ENCODE measurements around the gene UPK2. TPM values are rescaled to one million over a fixed set of nuclear protein-coding genes. Genes with fewer than 3 reads are reported as not detected.

Gene UPK2
- polyA plus RNA-seq, 1 donor (not counting 4 experiments of a cell fraction or from before 2014, with no cell fraction given), result 0.20 TPM

- Histone ChIP-seq H3K4me2 (ENCODE audit: control insufficient read depth, extremely low read depth, insufficient read depth, low read depth, low read length) (no peak overlapping the region), H3K36me3 (ENCODE audit: control insufficient read depth in 2 of 2, extremely low read depth in 1 of 2, insufficient read depth in 2 of 2, low read length in 2 of 2) (no peaks in the 10 kb centered on the region), H3K79me2 (ENCODE audit: control insufficient read depth, insufficient read depth, low read length) (no peaks in the 10 kb centered on the region), H3K9ac (ENCODE audit: control insufficient read depth, extremely low read depth, insufficient read depth, low read length) (no peak overlapping the region), H3K9me1 (ENCODE audit: control insufficient read depth, extremely low read depth, insufficient read depth, low read length) (no peaks in the 10 kb centered on the region), H3K27ac (ENCODE audit: control insufficient read depth, insufficient read depth, low read length) (no peak overlapping the region), H4K20me1 (ENCODE audit: control insufficient read depth, extremely low read depth, insufficient read depth, low read length) (no peaks in the 10 kb centered on the region), H3K27me3 (ENCODE audit: control insufficient read depth, extremely low read depth, insufficient read depth, low read length) (no peaks in the 10 kb centered on the region), H2AFZ (ENCODE audit: control insufficient read depth, low read length) (no peak overlapping the region), H3K4me3 (ENCODE audit: control insufficient read depth in 2 of 3, extremely low read depth in 1 of 3, insufficient read depth in 2 of 3, low read depth in 1 of 3, low read length in 3 of 3) (no peak overlapping the region), H3K9me3 (ENCODE audit: control insufficient read depth, low read depth, low read length) (no peaks in the 10 kb centered on the region), H3K4me1 (ENCODE audit: control insufficient read depth, extremely low read depth, insufficient read depth, low read length) (peaks cover 23% of the 10 kb centered on the region)
- no peak for FAIRE-seq
- DNase-seq (ENCODE audit: low read depth, low spot score), result no peak
- dilution Hi-C loops (cut with MboI; ENCODE audit: extremely low pct_ligation_motif_present, low sequenced_read_pairs), result no loop called here
- TF ChIP-seq EZH2 (IDR thresholded peaks at IDR 0.05; ENCODE audit: low read length), result no peak
Measured at GRCh38 chr11:118931571-118931970, 24.5 kb upstream of the UPK2 start.

- no peaks in the 10 kb centered on the region for H3K9me3 ChIP-seq (ENCODE audit: control insufficient read depth, low read depth, low read length)
- no peak for FAIRE-seq
- dilution Hi-C loops (cut with MboI; ENCODE audit: extremely low pct_ligation_motif_present, low sequenced_read_pairs), result no loop called here
- H2AFZ ChIP-seq (ENCODE audit: control insufficient read depth, low read length), result no peak overlapping the region
- no peak overlapping the region for H3K4me2 ChIP-seq (ENCODE audit: control insufficient read depth, extremely low read depth, insufficient read depth, low read depth, low read length)
- no peaks in the 10 kb centered on the region for H3K36me3 ChIP-seq (ENCODE audit: control insufficient read depth in 2 of 2, extremely low read depth in 1 of 2, insufficient read depth in 2 of 2, low read length in 2 of 2)
- H3K27me3 ChIP-seq (ENCODE audit: control insufficient read depth, extremely low read depth, insufficient read depth, low read length), result no peaks in the 10 kb centered on the region
- peaks cover 18% of the 10 kb centered on the region for H3K4me1 ChIP-seq (ENCODE audit: control insufficient read depth, extremely low read depth, insufficient read depth, low read length)
- H4K20me1 ChIP-seq (ENCODE audit: control insufficient read depth, extremely low read depth, insufficient read depth, low read length), result no peaks in the 10 kb centered on the region
- TF ChIP-seq EZH2 (IDR thresholded peaks at IDR 0.05; ENCODE audit: low read length), result no peak
- TF ChIP-seq CTCF (optimal IDR thresholded peaks at IDR 0.05 in 1 of 3, IDR thresholded peaks at IDR 0.05 in 1 of 3, conservative IDR thresholded peaks at IDR 0.05 in 1 of 3; ENCODE audit: extremely low read depth in 1 of 3, insufficient read depth in 2 of 3, low read length in 3 of 3), result no peak
- H3K4me3 ChIP-seq (ENCODE audit: control insufficient read depth in 2 of 3, extremely low read depth in 1 of 3, insufficient read depth in 2 of 3, low read depth in 1 of 3, low read length in 3 of 3), result no peak overlapping the region
- H3K27ac ChIP-seq (ENCODE audit: control insufficient read depth, insufficient read depth, low read length), result no peak overlapping the region
- DNase-seq (ENCODE audit: low read depth, low spot score), result no peak
- no peaks in the 10 kb centered on the region for H3K79me2 ChIP-seq (ENCODE audit: control insufficient read depth, insufficient read depth, low read length)
- H3K9ac ChIP-seq (ENCODE audit: control insufficient read depth, extremely low read depth, insufficient read depth, low read length), result no peak overlapping the region
- no peaks in the 10 kb centered on the region for H3K9me1 ChIP-seq (ENCODE audit: control insufficient read depth, extremely low read depth, insufficient read depth, low read length)
Measured at GRCh38 chr11:118933486-118933885, 22.6 kb upstream of the UPK2 start.

- H3K27ac ChIP-seq (ENCODE audit: control insufficient read depth, insufficient read depth, low read length), result no peak overlapping the region
- H3K4me1 ChIP-seq (ENCODE audit: control insufficient read depth, extremely low read depth, insufficient read depth, low read length), result peaks cover 31% of the 10 kb centered on the region
- no peaks in the 10 kb centered on the region for H3K27me3 ChIP-seq (ENCODE audit: control insufficient read depth, extremely low read depth, insufficient read depth, low read length)
- H2AFZ ChIP-seq (ENCODE audit: control insufficient read depth, low read length), result no peak overlapping the region
- no peaks in the 10 kb centered on the region for H3K9me1 ChIP-seq (ENCODE audit: control insufficient read depth, extremely low read depth, insufficient read depth, low read length)
- no peak overlapping the region for H3K9ac ChIP-seq (ENCODE audit: control insufficient read depth, extremely low read depth, insufficient read depth, low read length)
- TF ChIP-seq CTCF (optimal IDR thresholded peaks at IDR 0.05 in 1 of 3, IDR thresholded peaks at IDR 0.05 in 1 of 3, conservative IDR thresholded peaks at IDR 0.05 in 1 of 3; ENCODE audit: extremely low read depth in 1 of 3, insufficient read depth in 2 of 3, low read length in 3 of 3) (no peak), EZH2 (IDR thresholded peaks at IDR 0.05; ENCODE audit: low read length) (no peak)
- no peak for FAIRE-seq
- no peaks in the 10 kb centered on the region for H3K36me3 ChIP-seq (ENCODE audit: control insufficient read depth in 2 of 2, extremely low read depth in 1 of 2, insufficient read depth in 2 of 2, low read length in 2 of 2)
- dilution Hi-C loops (cut with MboI; ENCODE audit: extremely low pct_ligation_motif_present, low sequenced_read_pairs), result no loop called here
- no peaks in the 10 kb centered on the region for H3K9me3 ChIP-seq (ENCODE audit: control insufficient read depth, low read depth, low read length)
- H3K4me3 ChIP-seq (ENCODE audit: control insufficient read depth in 2 of 3, extremely low read depth in 1 of 3, insufficient read depth in 2 of 3, low read depth in 1 of 3, low read length in 3 of 3), result no peak overlapping the region
- H3K4me2 ChIP-seq (ENCODE audit: control insufficient read depth, extremely low read depth, insufficient read depth, low read depth, low read length), result no peak overlapping the region
- H4K20me1 ChIP-seq (ENCODE audit: control insufficient read depth, extremely low read depth, insufficient read depth, low read length), result no peaks in the 10 kb centered on the region
- no peaks in the 10 kb centered on the region for H3K79me2 ChIP-seq (ENCODE audit: control insufficient read depth, insufficient read depth, low read length)
- DNase-seq (ENCODE audit: low read depth, low spot score), result no peak
Measured at GRCh38 chr11:118935376-118935775, 20.7 kb upstream of the UPK2 start.
